Peyer's patch (tissue), 4 donors: Measurements from ENCODE around the gene VAPA.

ENCODE experiments used
- POLR2A ChIP-seq, 2 donors: fragments of 450-650 bp; IDR thresholded peaks; one replicate each; pipeline ENCODE4 v1.5.1; 2017; ENCODE audit warnings: antibody characterized with exemption in 2 of 2, mild to moderate bottlenecking in 2 of 2, moderate library complexity in 2 of 2
- TF ChIP-seq, protein P1 (sequence below), 6 experiments: fragments of 450-650 bp in 4 of 6; fragments of 200-600 bp in 2 of 6; sonication (generic) in 1 of 6; IDR thresholded peaks; one replicate each; pipeline ENCODE4 v1.5.1; 2017 to 2019; ENCODE audit warnings: antibody characterized with exemption in 6 of 6, mild to moderate bottlenecking in 3 of 6, moderate library complexity in 1 of 6

GRCh38 chr18:9996094-9996493 lies 82.3 kb downstream of the VAPA start:
- TF ChIP-seq, protein P1, sequence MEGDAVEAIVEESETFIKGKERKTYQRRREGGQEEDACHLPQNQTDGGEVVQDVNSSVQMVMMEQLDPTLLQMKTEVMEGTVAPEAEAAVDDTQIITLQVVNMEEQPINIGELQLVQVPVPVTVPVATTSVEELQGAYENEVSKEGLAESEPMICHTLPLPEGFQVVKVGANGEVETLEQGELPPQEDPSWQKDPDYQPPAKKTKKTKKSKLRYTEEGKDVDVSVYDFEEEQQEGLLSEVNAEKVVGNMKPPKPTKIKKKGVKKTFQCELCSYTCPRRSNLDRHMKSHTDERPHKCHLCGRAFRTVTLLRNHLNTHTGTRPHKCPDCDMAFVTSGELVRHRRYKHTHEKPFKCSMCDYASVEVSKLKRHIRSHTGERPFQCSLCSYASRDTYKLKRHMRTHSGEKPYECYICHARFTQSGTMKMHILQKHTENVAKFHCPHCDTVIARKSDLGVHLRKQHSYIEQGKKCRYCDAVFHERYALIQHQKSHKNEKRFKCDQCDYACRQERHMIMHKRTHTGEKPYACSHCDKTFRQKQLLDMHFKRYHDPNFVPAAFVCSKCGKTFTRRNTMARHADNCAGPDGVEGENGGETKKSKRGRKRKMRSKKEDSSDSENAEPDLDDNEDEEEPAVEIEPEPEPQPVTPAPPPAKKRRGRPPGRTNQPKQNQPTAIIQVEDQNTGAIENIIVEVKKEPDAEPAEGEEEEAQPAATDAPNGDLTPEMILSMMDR (IDR thresholded peaks at IDR 0.05), result no peak
- no peak for TF ChIP-seq POLR2A (IDR thresholded peaks at IDR 0.05)
